Endothelial cell of umbilical vein (primary cell): ENCODE results near the gene SCFD1. TPM values are rescaled to one million over a fixed set of nuclear protein-coding genes. Genes with fewer than 3 reads are reported as not detected.

ENCODE experiments used
- BruUV-seq: library from RNA; stranded (reverse); fragments of 400-500 nt; replicated peaks from 2 replicates; lab custom pipeline; 2021; lab: Mats Ljungman, UMichigan
- CTCF ChIA-PET: fragments of 300-600, 350-600 bp; sonication (Branson Sonifier 250); formaldehyde crosslinking; loops from one replicate; lab custom pipeline; 2021; ENCODE audit warnings: antibody characterized with exemption, inconsistent platforms; lab: Charles Lee
- POLR2A ChIA-PET: fragments of 300-600, 350-600 bp; sonication (Branson Sonifier 250); formaldehyde crosslinking; loops from one replicate; lab custom pipeline; 2021; ENCODE audit warnings: antibody characterized with exemption, inconsistent platforms; lab: Charles Lee
- DNase-seq: peaks from one replicate; pipeline ENCODE4 v3.0.0-alpha.2; 2011; ENCODE audit warnings: low read depth, low spot score
- FAIRE-seq: peaks from 2 replicates; lab custom pipeline; 2011; peaks lifted over from hg19 to GRCh38; lab: Jason Lieb, UNC
- H2AFZ ChIP-seq: 2 replicates; pipeline ENCODE4 v1.6.0; 2012; ENCODE audit warnings: low read depth, low read length, control low read depth, inconsistent platforms
- H3K27ac ChIP-seq: 2 replicates; pipeline ENCODE4 v1.5.1; 2011; ENCODE audit warnings: low read depth, mild to moderate bottlenecking, control low read depth, low read length, moderate library complexity; ENCODE audit not compliant: insufficient read depth
- H3K27me3 ChIP-seq, 2 experiments: 2 replicates each; pipeline versions ENCODE4 v1.6.0 to v1.6.1; 2011; ENCODE audit warnings: low read length in 2 of 2, mixed read lengths in 1 of 2; ENCODE audit not compliant: control insufficient read depth in 2 of 2, insufficient read depth in 2 of 2
- H3K36me3 ChIP-seq, 2 experiments: 2 replicates in 1 of 2; 3 replicates in 1 of 2; pipeline ENCODE4 v1.5.1; 2011; ENCODE audit warnings: low read length in 2 of 2, mild to moderate bottlenecking in 1 of 2, moderate library complexity in 1 of 2; ENCODE audit not compliant: control insufficient read depth in 2 of 2, insufficient read depth in 2 of 2; ENCODE audit errors: extremely low read depth in 1 of 2
- H3K4me1 ChIP-seq: 3 replicates; pipeline ENCODE4 v1.5.1; 2011; ENCODE audit warnings: mild to moderate bottlenecking, low read length; ENCODE audit not compliant: control insufficient read depth, insufficient read depth; ENCODE audit errors: extremely low read depth
- H3K4me2 ChIP-seq: 2 replicates; pipeline ENCODE4 v1.6.1; 2011; ENCODE audit warnings: low read length, control low read depth, mixed read lengths; ENCODE audit not compliant: insufficient read depth
- H3K4me3 ChIP-seq, 3 experiments: fragments of 200-600 bp in 1 of 3; sonication (generic), shearing (Covaris generic) in 1 of 3; replicated peaks in 1 of 3; 2 replicates each; pipeline ENCODE4 v1.5.1; 2011 to 2016; ENCODE audit warnings: control low read depth in 3 of 3, low read length in 3 of 3, mild to moderate bottlenecking in 2 of 3, inconsistent platforms in 1 of 3, low read depth in 1 of 3, moderate library complexity in 1 of 3; ENCODE audit not compliant: insufficient read depth in 1 of 3
- H3K79me2 ChIP-seq: 2 replicates; pipeline ENCODE4 v1.6.0; 2012; ENCODE audit warnings: low read length, inconsistent platforms; ENCODE audit not compliant: control insufficient read depth, insufficient read depth
- H3K9ac ChIP-seq: replicated peaks from 2 replicates; pipeline ENCODE3; 2011; ENCODE audit warnings: low read length, control low read depth; ENCODE audit not compliant: insufficient read depth; ENCODE audit errors: extremely low read depth
- H3K9me1 ChIP-seq: replicated peaks from 3 replicates; pipeline ENCODE4 v1.6.0; 2011; ENCODE audit warnings: mild to moderate bottlenecking, low read length; ENCODE audit not compliant: control insufficient read depth, insufficient read depth; ENCODE audit errors: extremely low read depth
- H3K9me3 ChIP-seq: replicated peaks from 2 replicates; pipeline ENCODE4 v1.5.1; 2012; ENCODE audit warnings: low read length, inconsistent platforms; ENCODE audit not compliant: control insufficient read depth, insufficient read depth
- H4K20me1 ChIP-seq: replicated peaks from 2 replicates; pipeline ENCODE3; 2011; ENCODE audit warnings: mild to moderate bottlenecking, low read length; ENCODE audit not compliant: control insufficient read depth, insufficient read depth; ENCODE audit errors: extremely low read depth
- CTCF ChIP-seq, 2 donors: IDR thresholded peaks; 1 replicate in 1 of 2; 2 replicates in 1 of 2; pipeline ENCODE4 v1.5.1; 2011; ENCODE audit warnings: low read length in 2 of 2, mild to moderate bottlenecking in 2 of 2, moderate library complexity in 2 of 2, control low read depth in 1 of 2, inconsistent platforms in 1 of 2, low read depth in 1 of 2; ENCODE audit not compliant: insufficient read depth in 1 of 2; ENCODE audit errors: extremely low read depth in 1 of 2
- EZH2 ChIP-seq: IDR thresholded peaks from 2 replicates; pipeline ENCODE4 v1.6.1; 2012; ENCODE audit warnings: borderline replicate concordance, low read depth, mild to moderate bottlenecking, moderate library complexity, low read length, inconsistent platforms; ENCODE audit not compliant: severe bottlenecking
- FOS ChIP-seq: IDR thresholded peaks from 2 replicates; pipeline ENCODE4 v1.6.1; 2011; ENCODE audit warnings: mild to moderate bottlenecking, low read length, moderate library complexity, borderline replicate concordance; ENCODE audit not compliant: insufficient read depth
- GATA2 ChIP-seq: IDR thresholded peaks from 2 replicates; pipeline ENCODE4 v1.7.0; 2011; ENCODE audit warnings: low read depth, mild to moderate bottlenecking, moderate library complexity, mixed read lengths, low read length; ENCODE audit not compliant: insufficient read length, insufficient read depth
- JUN ChIP-seq: IDR thresholded peaks from 2 replicates; pipeline ENCODE4 v1.6.1; 2011; ENCODE audit warnings: borderline replicate concordance, low read depth; ENCODE audit not compliant: insufficient read length, insufficient read depth
- MAX ChIP-seq: IDR thresholded peaks from 2 replicates; pipeline ENCODE4 v1.6.1; 2011; ENCODE audit not compliant: insufficient read depth, insufficient read length
- MYC ChIP-seq: IDR thresholded peaks from one replicate; pipeline ENCODE4 v1.6.1; 2011; ENCODE audit warnings: mild to moderate bottlenecking, low read depth, low read length
- POLR2A ChIP-seq: IDR thresholded peaks from 2 replicates; pipeline ENCODE4 v1.6.1; 2012; ENCODE audit warnings: low read depth, mild to moderate bottlenecking, control low read depth, low read length
- POLR2AphosphoS5 ChIP-seq: IDR thresholded peaks from 2 replicates; pipeline ENCODE4 v1.6.1; 2012; ENCODE audit warnings: low read depth, mild to moderate bottlenecking, control low read depth, low read length, moderate library complexity; ENCODE audit not compliant: insufficient read depth
- dilution Hi-C: fragments of 300-500 bp; cut with MboI; formaldehyde crosslinking; loops from one replicate; pipeline ENCODE4 v1.15.0; 2019; ENCODE audit warnings: low sequenced_read_pairs; ENCODE audit not compliant: extremely low pct_ligation_motif_present
- intact Hi-C: fragments of 100-400 bp; cut with micrococcal nuclease; formaldehyde crosslinking; loops from one replicate; pipeline ENCODE4 v1.10.0; 2022
- polyA plus RNA-seq, 4 experiments: library from polyadenylated mRNA; depleted of rRNA in 3 of 4; stranded (reverse) in 3 of 4; unstranded in 1 of 4; fragments of >200 nt; gene quantifications; 2 replicates each; pipeline versions ENCODE4 v1.2.1 to v1.2.3, GENCODE V29; 2011 to 2012; ENCODE audit warnings: missing spikeins in 1 of 4
- total RNA-seq: library from RNA; stranded (reverse); gene quantifications from 2 replicates; pipeline ENCODE4 v1.2.3, GENCODE V29; 2021

SCFD1 gene
- total and polyA plus RNA-seq, 2 donors (not counting 3 experiments of a cell fraction or from before 2014, with no cell fraction given): 21.3 to 59.9 TPM

GRCh38 chr14:30657606-30658163, 35.6 kb downstream of the SCFD1 start:
- Histone ChIP-seq H2AFZ (no peak overlapping the region), H3K4me3 (no peak overlapping the region), H3K9ac (no peak overlapping the region), H3K79me2 (no peaks in the 10 kb centered on the region), H3K4me2 (no peak overlapping the region), H3K27me3 (no peaks in the 10 kb centered on the region), H4K20me1 (no peaks in the 10 kb centered on the region), H3K36me3 (peaks cover 0 to 3% of the 10 kb centered on the region in 2 experiments), H3K27ac (no peak overlapping the region), H3K9me3 (no peaks in the 10 kb centered on the region), H3K9me1 (no peaks in the 10 kb centered on the region), H3K4me1 (no peaks in the 10 kb centered on the region)
- dilution Hi-C loops: no loop called here
- no peak for TF ChIP-seq FOS
- peak in 1 of 2 donors; percentile 9 for TF ChIP-seq CTCF (IDR thresholded peaks at IDR 0.05; ENCODE audit: extremely low read depth in 1 of 2, insufficient read depth in 1 of 2, low read depth in 1 of 2, low read length in 2 of 2)
- no peak for TF ChIP-seq EZH2
- ChIA-PET CTCF (interaction anchor here (0.6 to 2.1 kb wide), 17 partner anchors 9 to 1903 kb away, joined by 3 to 8 read pairs (median 4); partner anchors contain the start of gene SCFD1), POLR2A (no interaction called here)
- FAIRE-seq (no peak), DNase-seq (peak; percentile 15)
- BruUV-seq: no TSS peak
- intact Hi-C loops: loop anchor here (1.0 to 10.0 kb wide), 3 partner anchors 249 to 697 kb away; no protein-coding TSS in a partner anchor

- intact Hi-C loops (loop anchor here (10.0 kb wide), 2 partner anchors 426 to 696 kb away; no protein-coding TSS in a partner anchor), dilution Hi-C loops (no loop called here)
- Histone ChIP-seq H4K20me1 (no peaks in the 10 kb centered on the region), H3K79me2 (no peaks in the 10 kb centered on the region), H3K27ac (no peak overlapping the region), H3K4me1 (no peaks in the 10 kb centered on the region), H3K9me3 (no peaks in the 10 kb centered on the region), H2AFZ (no peak overlapping the region), H3K27me3 (no peaks in the 10 kb centered on the region), H3K4me2 (no peak overlapping the region), H3K9ac (no peak overlapping the region), H3K36me3 (peaks cover 0 to 3% of the 10 kb centered on the region in 2 experiments), H3K4me3 (no peak overlapping the region), H3K9me1 (no peaks in the 10 kb centered on the region)
- BruUV-seq: no TSS peak
- no peak for FAIRE-seq
- TF ChIP-seq FOS: no peak
- TF ChIP-seq POLR2A: no peak
- TF ChIP-seq MAX: no peak
- TF ChIP-seq POLR2AphosphoS5: no peak
- TF ChIP-seq CTCF (IDR thresholded peaks at IDR 0.05; ENCODE audit: extremely low read depth in 1 of 2, insufficient read depth in 1 of 2, low read depth in 1 of 2, low read length in 2 of 2): no peak
- TF ChIP-seq GATA2: no peak
- TF ChIP-seq EZH2: no peak
- no peak for TF ChIP-seq MYC
- TF ChIP-seq JUN: no peak
- no peak for DNase-seq
- CTCF ChIA-PET: interaction anchor here (1.4 to 2.1 kb wide), 3 partner anchors 10 to 791 kb away, joined by 7 to 8 read pairs (median 7); no protein-coding TSS in a partner anchor
- POLR2A ChIA-PET: no interaction called here
Observed at GRCh38 chr14:30658645-30659044, 36.5 kb downstream of the SCFD1 start.
